ENCODE measurements around the gene MTR.

- TF ChIP-seq CTCF (IDR thresholded peaks at IDR 0.05) (no peak), POLR2A (IDR thresholded peaks at IDR 0.05) (no peak)
Observed at GRCh38 chr1:236950365-236950764, 155.3 kb downstream of the MTR start.

All from heart left ventricle (tissue), 13 donors.